Measurements from ENCODE around the gene KLHL30.

GRCh38 chr2:238117199-238118154 is 21.0 kb upstream of the KLHL30 start:
- TF ChIP-seq CTCF (IDR thresholded peaks at IDR 0.05; ENCODE audit: low read length) = no peak
- TF ChIP-seq EZH2 (IDR thresholded peaks at IDR 0.05; ENCODE audit: borderline replicate concordance, low read length) = no peak

All from OCI-LY1 (cell line).